HG02763 (cell line): ENCODE results near the gene SEMA3D.

Experiments used
- ATAC-seq: cut with Tn5 transposase; IDR thresholded peaks from one replicate; pipeline ENCODE4 v1.9.1; 2021; ENCODE audit warnings: mild to moderate bottlenecking, moderate library complexity; ENCODE audit not compliant: unreplicated experiment

SEMA3D gene

GRCh38 chr7:85039196-85039923 lies 147.5 kb downstream of the SEMA3D start:
- ATAC-seq: peak; percentile 90

DNA sequence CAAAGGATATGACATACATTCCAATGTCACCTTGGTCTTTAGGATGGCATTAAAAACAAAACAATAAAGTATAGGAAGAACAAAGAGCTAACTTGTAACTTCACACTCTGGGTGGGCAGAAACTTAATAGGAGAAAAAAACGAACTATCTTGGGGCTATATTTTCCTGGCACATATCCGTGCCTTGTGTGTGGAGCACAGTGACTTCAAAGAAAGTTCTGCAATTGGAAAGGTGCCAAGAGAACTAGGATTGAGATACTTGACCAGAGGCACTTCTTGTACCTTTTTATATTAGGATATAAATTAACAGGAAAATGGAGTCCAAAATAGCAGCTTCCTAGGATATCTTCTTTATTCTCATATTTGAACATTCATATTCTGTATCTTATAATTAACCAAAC lies 148.4 kb downstream of the SEMA3D start:
- ATAC-seq: no peak

- no peak for ATAC-seq
Observed at GRCh38 chr7:85033263-85033662, 153.6 kb downstream of the SEMA3D start.

DNA sequence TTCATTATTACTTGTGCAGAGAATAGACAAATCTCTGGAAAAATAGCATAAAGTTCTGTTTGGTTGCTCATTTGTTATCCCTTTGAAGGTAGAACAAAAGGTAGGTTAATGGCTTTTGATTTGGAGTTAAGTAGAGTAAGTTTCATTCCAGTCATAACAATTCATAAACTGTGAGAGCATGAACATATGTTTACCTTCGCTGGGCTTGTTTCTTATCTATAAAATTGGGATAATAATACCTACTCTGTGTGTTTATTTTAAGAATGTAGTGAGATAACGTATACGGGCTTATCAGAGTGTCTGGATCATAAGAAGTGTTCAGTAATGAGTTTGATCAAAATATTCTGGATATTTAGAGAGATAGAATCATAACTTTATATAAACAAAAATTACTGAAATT lies 155.4 kb downstream of the SEMA3D start:
- no peak for ATAC-seq

DNA sequence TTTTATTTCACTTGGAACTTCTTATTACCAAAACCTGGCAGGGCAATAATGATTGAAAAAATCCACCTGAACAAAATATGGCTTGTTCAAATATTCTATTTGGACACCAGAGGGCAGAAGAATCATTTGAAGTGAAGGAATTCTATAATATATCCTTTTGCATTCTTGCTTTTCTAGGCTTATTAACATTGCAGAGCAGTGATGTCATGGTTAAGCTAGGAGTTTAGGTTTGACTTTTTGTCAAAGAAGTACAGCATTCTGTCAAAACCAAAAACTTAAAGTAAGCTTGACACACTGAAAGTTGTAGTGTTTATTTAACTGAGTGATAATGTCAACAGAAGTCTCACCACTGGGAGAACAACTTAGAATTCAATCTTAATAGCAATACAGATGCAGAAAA lies 156.0 kb downstream of the SEMA3D start:
- ATAC-seq: peak; percentile 51

GRCh38 chr7:85025312-85025756 lies 161.5 kb downstream of the SEMA3D start:
- ATAC-seq: peak; percentile 73

GRCh38 chr7:85023916-85024315 lies 162.9 kb downstream of the SEMA3D start:
- no peak for ATAC-seq

GRCh38 chr7:85023066-85023712 lies 163.7 kb downstream of the SEMA3D start:
- ATAC-seq: no peak

DNA sequence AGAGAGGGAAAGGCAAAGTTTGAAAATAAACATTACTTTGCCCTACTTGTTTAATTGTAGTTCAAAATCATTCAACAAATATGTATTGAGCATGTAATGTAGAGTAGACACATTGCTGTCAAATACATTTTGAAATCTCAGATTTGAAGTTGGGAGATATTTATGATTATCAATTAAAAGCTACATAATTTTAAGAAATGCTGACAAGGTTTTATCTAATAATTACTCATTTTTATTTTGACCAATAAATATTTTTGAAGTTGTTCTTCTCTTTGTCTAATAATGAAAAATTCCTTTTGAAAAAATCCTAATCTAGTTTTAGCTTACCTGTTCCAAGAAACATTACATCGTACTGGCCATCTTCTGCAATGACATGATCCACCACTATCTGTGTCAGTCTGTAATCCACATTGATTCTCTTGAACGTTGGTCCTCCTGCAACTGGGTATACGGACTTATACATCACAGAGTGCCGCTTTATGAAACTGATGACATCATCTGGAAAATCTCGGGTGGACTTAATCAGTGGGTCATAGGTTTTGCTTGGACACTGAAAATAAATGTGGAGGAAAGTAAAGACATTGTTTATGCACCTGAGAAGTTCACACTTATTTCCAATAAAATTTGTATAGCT lies 164.7 kb downstream of the SEMA3D start:
- no peak for ATAC-seq

DNA sequence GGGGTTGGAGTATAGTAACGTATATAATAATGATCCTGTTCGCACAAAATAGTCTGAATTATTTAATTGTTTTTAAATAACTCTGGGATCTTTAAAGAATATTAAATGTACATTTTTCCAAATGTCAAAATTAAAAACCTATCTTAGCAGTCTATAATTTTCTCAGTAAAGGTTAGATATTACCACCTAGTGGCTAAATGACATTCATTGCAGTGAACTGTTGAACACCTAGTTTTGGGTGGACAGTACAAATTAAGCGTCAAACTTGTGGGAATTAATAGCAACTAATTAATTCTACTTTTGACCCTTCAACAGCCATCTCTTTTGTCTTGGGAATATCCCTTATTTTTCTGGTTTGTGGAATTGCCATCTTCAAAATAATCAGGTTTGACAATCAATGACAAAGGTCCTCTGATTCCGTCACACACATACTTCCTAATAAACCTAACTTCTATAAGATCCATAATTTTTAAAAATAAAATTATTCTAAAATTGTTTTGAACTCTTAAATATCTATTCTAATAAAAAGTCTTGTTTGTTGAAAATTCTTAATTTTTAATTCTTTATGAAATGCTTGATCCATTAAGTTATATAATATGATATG lies 165.7 kb downstream of the SEMA3D start:
- ATAC-seq: no peak

DNA sequence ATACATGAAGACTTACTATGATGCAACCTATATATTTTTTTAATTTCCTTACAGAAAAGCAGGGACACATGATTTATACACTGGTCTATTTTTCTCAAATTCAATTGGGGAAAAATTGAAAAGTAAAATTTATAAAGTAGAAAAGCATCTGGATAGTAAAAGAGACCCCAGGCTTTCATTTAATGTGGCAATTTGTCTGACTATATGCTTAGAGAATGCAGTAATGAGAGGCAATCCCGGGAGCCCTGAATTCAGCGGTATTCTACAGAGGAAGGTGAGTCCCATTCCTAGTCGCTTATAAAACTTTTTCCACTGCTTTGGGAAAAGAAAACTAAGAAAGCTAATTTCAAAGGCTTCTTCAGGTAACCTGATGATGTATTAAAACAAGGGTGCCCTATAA lies 167.1 kb downstream of the SEMA3D start:
- no peak for ATAC-seq

- no peak for ATAC-seq
Observed at GRCh38 chr7:85019176-85019575, 167.7 kb downstream of the SEMA3D start.

GRCh38 chr7:85018498-85018897 lies 168.4 kb downstream of the SEMA3D start:
- ATAC-seq: no peak

GRCh38 chr7:85016286-85016685 lies 170.6 kb downstream of the SEMA3D start:
- no peak for ATAC-seq

GRCh38 chr7:85014936-85015660 lies 171.8 kb downstream of the SEMA3D start:
- no peak for ATAC-seq

GRCh38 chr7:85011127-85011526 lies 175.7 kb downstream of the SEMA3D start:
- ATAC-seq: no peak

GRCh38 chr7:85010306-85010705 lies 176.6 kb downstream of the SEMA3D start:
- no peak for ATAC-seq

- no peak for ATAC-seq
Observed at GRCh38 chr7:85006754-85007153, 180.1 kb downstream of the SEMA3D start.

DNA sequence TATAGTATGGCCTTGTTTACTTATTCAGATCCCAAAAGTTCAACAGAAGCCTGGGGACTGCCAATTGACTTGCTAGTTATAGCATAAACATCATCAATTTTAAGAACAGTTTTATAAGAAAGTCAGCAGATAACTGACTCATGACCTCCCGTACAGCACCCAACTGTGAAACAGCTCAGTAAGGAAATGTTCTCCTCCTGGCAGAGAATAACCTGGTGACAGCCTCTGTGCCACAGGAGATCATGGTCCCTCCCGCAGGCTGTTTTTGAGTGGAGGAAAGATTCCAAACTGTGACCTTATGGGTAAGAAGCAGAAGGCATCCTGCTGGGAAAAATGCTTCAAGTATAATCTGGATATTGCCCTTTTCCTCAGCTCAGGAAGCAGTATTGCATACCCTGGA lies 182.5 kb downstream of the SEMA3D start:
- no peak for ATAC-seq

- ATAC-seq: no peak
Observed at GRCh38 chr7:85001495-85002345, 185.1 kb downstream of the SEMA3D start.
